GM21529 (cell line): ENCODE results near the gene TPI1.
"Not testable (repeated sequence)": the region's sequence is repeated elsewhere in the genome, so short reads cannot be mapped to it uniquely, and the experiment has no call there.

Experiments
- ATAC-seq: cut with Tn5 transposase; IDR thresholded peaks from one replicate; pipeline ENCODE4 v1.9.1; 2021; ENCODE audit not compliant: unreplicated experiment

TPI1 gene

GRCh38 chr12:6890789-6891645 lies 23.7 kb downstream of the TPI1 start:
- peak; percentile 95 for ATAC-seq

- no peak for ATAC-seq
Measured at GRCh38 chr12:6891646-6892001, 24.3 kb downstream of the TPI1 start.

GRCh38 chr12:6892683-6893082 lies 25.4 kb downstream of the TPI1 start:
- not testable (repeated sequence) for ATAC-seq

- no peak for ATAC-seq
Measured at GRCh38 chr12:6894321-6894720, 27.0 kb downstream of the TPI1 start.

GRCh38 chr12:6896846-6897435 lies 29.6 kb downstream of the TPI1 start:
- ATAC-seq, result no peak

GRCh38 chr12:6899427-6899826 lies 32.1 kb downstream of the TPI1 start:
- ATAC-seq, result no peak

GRCh38 chr12:6899837-6900519 lies 32.6 kb downstream of the TPI1 start:
- ATAC-seq, result no peak

GRCh38 chr12:6902448-6902847 lies 35.1 kb downstream of the TPI1 start:
- no peak for ATAC-seq

- ATAC-seq, result no peak
Measured at GRCh38 chr12:6903722-6904121, 36.4 kb downstream of the TPI1 start.

- peak; percentile 96 for ATAC-seq
Measured at GRCh38 chr12:6904280-6905276, 37.2 kb downstream of the TPI1 start, which contains the start of gene LRRC23. Gene LRRC23, plus strand, starts transcription at chr12:6904822. Its CDS starts 812 bp downstream, at chr12:6905634.

- no peak for ATAC-seq
Measured at GRCh38 chr12:6905414-6906040, 38.2 kb downstream of the TPI1 start.

GRCh38 chr12:6908141-6908540 lies 40.8 kb downstream of the TPI1 start:
- ATAC-seq, result not testable (repeated sequence)

- ATAC-seq, result no peak
Measured at GRCh38 chr12:6909421-6910145, 42.3 kb downstream of the TPI1 start.

- no peak for ATAC-seq
Measured at GRCh38 chr12:6912164-6912935, 45.0 kb downstream of the TPI1 start.

GRCh38 chr12:6914246-6914946 lies 47.1 kb downstream of the TPI1 start, which contains the start of gene ENO2:
Gene ENO2, plus strand, starts transcription at chr12:6914580. Its CDS starts 1,253 bp downstream, at chr12:6915833.
- peak; percentile 77 for ATAC-seq

GRCh38 chr12:6914947-6915788 lies 47.8 kb downstream of the TPI1 start:
- no peak for ATAC-seq

GRCh38 chr12:6915789-6916285 lies 48.5 kb downstream of the TPI1 start:
- ATAC-seq, result no peak
